ENCODE results near the gene UBE2V1.

DNA sequence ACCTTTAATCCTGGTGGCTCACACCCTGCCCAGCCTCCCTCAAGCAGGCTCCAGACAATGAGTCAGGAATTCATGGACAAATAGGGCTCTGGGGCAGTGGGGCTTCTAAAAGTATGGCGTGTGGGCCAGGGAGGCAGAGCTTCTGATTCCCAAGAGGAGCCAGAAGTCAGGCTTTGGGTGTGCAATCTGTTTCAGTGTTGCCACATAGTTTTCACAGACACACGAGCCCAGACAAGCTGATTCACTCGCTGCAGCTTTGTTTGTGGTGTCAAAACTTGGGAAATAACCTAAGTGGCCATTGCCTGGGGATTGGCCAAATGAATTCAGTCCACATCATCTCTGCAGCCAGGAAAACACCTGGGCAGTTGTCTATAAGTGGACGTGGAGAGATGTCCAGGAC lies 31.4 kb upstream of the UBE2V1 start:
- TF ChIP-seq POLR2A (IDR thresholded peaks at IDR 0.05): peak; percentile 20
- TF ChIP-seq CTCF (IDR thresholded peaks at IDR 0.05): no peak

All from prostate gland (tissue), 2 donors.